ENCODE results near the gene SPATA32. TPM values are rescaled to one million over a fixed set of nuclear protein-coding genes. Genes with fewer than 3 reads are reported as not detected.

The SPATA32 gene
- total RNA-seq, 1 donor from 2014 or later: not detected

DNA sequence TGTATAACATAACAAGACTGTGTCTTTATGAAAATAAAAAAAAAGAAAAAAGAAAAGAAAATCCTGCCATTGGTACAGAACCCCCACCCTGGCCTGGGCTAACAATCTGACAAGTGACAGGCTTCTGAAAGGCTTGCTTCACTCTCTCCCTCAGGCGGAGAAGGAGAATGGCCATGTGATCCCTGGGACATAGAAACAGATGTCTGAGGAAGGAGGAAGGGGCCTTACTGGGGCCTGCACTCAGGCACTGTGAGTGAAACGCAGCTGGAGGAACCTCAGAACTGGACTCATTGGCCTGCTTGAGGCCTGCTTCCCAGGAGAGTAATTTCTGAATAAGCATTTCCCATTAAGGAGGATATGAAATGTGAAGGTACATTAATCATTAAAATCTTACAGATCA lies 37.5 kb upstream of the SPATA32 start:
- H3K36me3 Mint-ChIP-seq (ENCODE audit: unreplicated experiment): no peaks in the 10 kb centered on the region
- H3K27ac Mint-ChIP-seq (ENCODE audit: unreplicated experiment): peak overlapping the region; percentile 97

DNA sequence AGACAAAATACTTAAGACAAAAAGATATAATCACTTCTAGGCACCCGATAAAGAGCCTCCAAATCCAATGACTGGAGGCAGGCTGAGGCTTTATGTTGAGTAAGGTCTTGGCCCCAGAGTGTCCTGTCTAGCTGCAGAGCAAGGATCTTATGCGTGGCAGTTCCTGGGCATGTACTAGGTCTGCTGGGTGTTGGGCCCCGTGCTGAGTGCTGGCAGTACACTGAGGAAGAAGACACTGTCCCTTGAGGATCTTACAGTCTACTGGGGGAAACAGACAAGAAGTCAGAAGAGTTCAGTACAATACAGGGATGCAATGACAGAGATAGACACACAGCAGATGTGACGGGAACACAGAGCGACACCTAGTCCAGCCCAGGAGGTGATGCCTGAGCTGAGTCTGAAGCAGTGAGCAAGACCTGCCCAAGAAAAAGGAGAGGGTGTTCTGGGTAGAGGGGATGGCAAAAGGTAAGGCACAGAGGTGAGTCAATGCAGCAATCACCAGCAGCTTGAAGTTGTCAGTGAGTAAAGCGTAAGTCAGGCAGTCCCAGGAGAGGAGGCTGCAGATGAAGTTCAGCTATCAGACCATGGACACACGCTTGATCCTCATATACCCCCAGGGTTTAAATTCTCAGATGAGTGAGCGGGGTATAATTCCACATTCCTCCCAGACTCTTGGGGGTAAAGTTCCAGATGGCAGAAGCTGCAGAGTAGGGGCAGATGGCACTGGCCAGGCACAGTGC lies 36.8 kb upstream of the SPATA32 start:
- H3K36me3 Mint-ChIP-seq (ENCODE audit: unreplicated experiment): no peaks in the 10 kb centered on the region
- H3K4me1 Mint-ChIP-seq (ENCODE audit: low read depth, unreplicated experiment): peaks cover 33% of the 10 kb centered on the region
- H3K9me3 Mint-ChIP-seq (ENCODE audit: unreplicated experiment): peaks cover 8% of the 10 kb centered on the region
- TF ChIP-seq CTCF (IDR thresholded peaks at IDR 0.05; ENCODE audit: partially characterized antibody, unreplicated experiment): no peak
- H3K27ac Mint-ChIP-seq (ENCODE audit: unreplicated experiment): peak overlapping the region; percentile 97
- H3K27me3 Mint-ChIP-seq (ENCODE audit: unreplicated experiment): peaks cover 7% of the 10 kb centered on the region
- DNase-seq: no peak
- peak overlapping the region; percentile 82 for H3K4me3 Mint-ChIP-seq (ENCODE audit: unreplicated experiment)

More for the DNA sequence above, 37.5 kb upstream of the SPATA32 start:
- peaks cover 7% of the 10 kb centered on the region for H3K27me3 Mint-ChIP-seq (ENCODE audit: unreplicated experiment)
- H3K4me3 Mint-ChIP-seq (ENCODE audit: unreplicated experiment): peak overlapping the region; percentile 82
- peak; percentile 45 for DNase-seq
- peaks cover 30% of the 10 kb centered on the region for H3K4me1 Mint-ChIP-seq (ENCODE audit: low read depth, unreplicated experiment)
- H3K9me3 Mint-ChIP-seq (ENCODE audit: unreplicated experiment): peaks cover 9% of the 10 kb centered on the region
- no peak for TF ChIP-seq CTCF (IDR thresholded peaks at IDR 0.05; ENCODE audit: partially characterized antibody, unreplicated experiment)

DNA sequence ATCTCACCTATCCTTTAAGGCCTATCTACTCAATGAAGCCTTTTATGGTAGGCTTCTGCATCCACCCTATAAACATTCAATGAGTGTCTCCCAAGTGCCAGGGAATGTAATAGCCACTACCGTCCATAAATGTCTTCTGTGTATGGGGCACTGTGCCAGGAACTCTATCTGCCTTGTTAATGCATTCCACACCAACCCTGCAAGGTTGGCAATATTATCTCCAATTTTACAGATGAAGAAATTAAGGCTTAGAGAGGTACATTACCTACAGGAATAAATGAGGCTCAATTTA lies 34.9 kb upstream of the SPATA32 start:
- TF ChIP-seq CTCF (IDR thresholded peaks at IDR 0.05; ENCODE audit: partially characterized antibody, unreplicated experiment): no peak
- peaks cover 8% of the 10 kb centered on the region for H3K9me3 Mint-ChIP-seq (ENCODE audit: unreplicated experiment)
- peaks cover 37% of the 10 kb centered on the region for H3K4me1 Mint-ChIP-seq (ENCODE audit: low read depth, unreplicated experiment)
- no peak for DNase-seq
- no peaks in the 10 kb centered on the region for H3K36me3 Mint-ChIP-seq (ENCODE audit: unreplicated experiment)
- H3K27ac Mint-ChIP-seq (ENCODE audit: unreplicated experiment): no peak overlapping the region
- H3K4me3 Mint-ChIP-seq (ENCODE audit: unreplicated experiment): no peak overlapping the region
- peaks cover 7% of the 10 kb centered on the region for H3K27me3 Mint-ChIP-seq (ENCODE audit: unreplicated experiment)

GRCh38 chr17:45296003-45296832 lies 34.3 kb upstream of the SPATA32 start:
- no peak overlapping the region for H3K27ac Mint-ChIP-seq (ENCODE audit: unreplicated experiment)
- DNase-seq: no peak
- peaks cover 8% of the 10 kb centered on the region for H3K9me3 Mint-ChIP-seq (ENCODE audit: unreplicated experiment)
- H3K4me3 Mint-ChIP-seq (ENCODE audit: unreplicated experiment): no peak overlapping the region
- no peak for TF ChIP-seq CTCF (IDR thresholded peaks at IDR 0.05; ENCODE audit: partially characterized antibody, unreplicated experiment)
- H3K4me1 Mint-ChIP-seq (ENCODE audit: low read depth, unreplicated experiment): peaks cover 39% of the 10 kb centered on the region
- H3K36me3 Mint-ChIP-seq (ENCODE audit: unreplicated experiment): no peaks in the 10 kb centered on the region
- H3K27me3 Mint-ChIP-seq (ENCODE audit: unreplicated experiment): peaks cover 7% of the 10 kb centered on the region

DNA sequence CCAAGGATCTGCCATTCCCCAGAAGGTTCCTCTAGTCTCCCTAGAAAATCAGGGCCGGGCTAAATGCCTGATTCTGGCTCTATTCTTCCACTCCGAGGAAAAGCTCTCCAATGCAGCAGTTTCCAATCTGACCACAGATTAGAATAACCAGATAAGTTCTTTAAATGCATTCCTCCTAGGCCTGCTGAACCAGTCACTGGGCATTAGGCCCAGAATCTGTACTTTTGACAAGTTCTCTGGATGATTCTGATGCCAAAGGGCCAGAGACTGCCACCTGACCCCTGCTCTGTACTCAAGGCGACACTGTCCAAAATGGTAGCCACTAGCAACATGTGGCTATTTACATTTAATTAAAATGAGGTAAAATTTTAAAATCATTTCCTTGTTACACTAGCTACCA lies 32.6 kb upstream of the SPATA32 start:
- Mint-ChIP-seq H3K36me3 (ENCODE audit: unreplicated experiment) (no peaks in the 10 kb centered on the region), H3K27ac (ENCODE audit: unreplicated experiment) (no peak overlapping the region), H3K9me3 (ENCODE audit: unreplicated experiment) (peaks cover 13% of the 10 kb centered on the region), H3K4me3 (ENCODE audit: unreplicated experiment) (no peak overlapping the region), H3K27me3 (ENCODE audit: unreplicated experiment) (peaks cover 7% of the 10 kb centered on the region), H3K4me1 (ENCODE audit: low read depth, unreplicated experiment) (peaks cover 39% of the 10 kb centered on the region)
- no peak for DNase-seq
- no peak for TF ChIP-seq CTCF (IDR thresholded peaks at IDR 0.05; ENCODE audit: partially characterized antibody, unreplicated experiment)

All from glutamatergic neuron (in vitro differentiated cells).